CD4-positive, alpha-beta T cell treated with Interleukin-1 beta for 1 hour (primary cell): Measurements from ENCODE around the gene COTL1.
A peak's percentile ranks its signal among the peaks of the same experiment; 100 is the strongest.

Source experiments
- DNase-seq, 2 donors: peaks; one replicate each; pipeline ENCODE4 v3.0.0-alpha.2; 2020 to 2022

The COTL1 gene

DNA sequence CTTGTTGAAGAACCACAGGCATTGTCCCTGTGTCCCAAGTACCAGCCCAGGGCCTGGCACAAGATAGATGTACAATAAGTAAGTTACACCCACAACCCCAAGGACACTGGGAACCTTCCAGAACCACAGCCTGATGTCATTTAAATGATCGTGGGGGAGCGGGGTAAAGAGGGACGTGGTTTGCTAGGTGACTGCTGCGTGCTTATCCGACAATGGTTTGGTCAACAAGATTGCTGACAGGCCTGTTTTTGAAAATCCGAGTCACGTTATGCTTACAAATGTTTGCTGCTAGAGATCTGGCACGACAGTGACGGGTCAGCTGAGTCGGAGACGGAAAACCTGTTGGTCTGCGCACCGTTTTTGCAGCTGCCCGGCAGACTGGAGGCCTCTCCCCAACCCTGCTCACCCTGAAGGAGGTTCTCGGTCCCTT is 22.8 kb downstream of the COTL1 start:
- peak; percentile 33 to 61 for DNase-seq

DNA sequence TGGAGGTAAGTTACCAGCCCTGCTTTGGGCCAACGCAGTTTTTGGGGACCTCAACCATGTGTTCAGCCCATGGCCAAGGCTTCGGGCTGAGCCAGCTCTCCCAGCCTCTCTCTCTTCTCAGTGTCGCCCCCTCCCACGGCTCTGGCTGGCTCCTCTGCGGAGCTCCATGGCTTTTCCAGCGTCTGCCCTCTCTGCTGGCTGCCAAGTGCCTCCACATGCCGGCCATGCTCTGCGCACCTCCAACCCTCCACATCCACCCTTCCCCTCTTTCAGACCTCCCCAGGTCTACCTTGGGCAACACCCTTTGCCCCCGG is 23.2 kb downstream of the COTL1 start:
- no peak for DNase-seq

DNA sequence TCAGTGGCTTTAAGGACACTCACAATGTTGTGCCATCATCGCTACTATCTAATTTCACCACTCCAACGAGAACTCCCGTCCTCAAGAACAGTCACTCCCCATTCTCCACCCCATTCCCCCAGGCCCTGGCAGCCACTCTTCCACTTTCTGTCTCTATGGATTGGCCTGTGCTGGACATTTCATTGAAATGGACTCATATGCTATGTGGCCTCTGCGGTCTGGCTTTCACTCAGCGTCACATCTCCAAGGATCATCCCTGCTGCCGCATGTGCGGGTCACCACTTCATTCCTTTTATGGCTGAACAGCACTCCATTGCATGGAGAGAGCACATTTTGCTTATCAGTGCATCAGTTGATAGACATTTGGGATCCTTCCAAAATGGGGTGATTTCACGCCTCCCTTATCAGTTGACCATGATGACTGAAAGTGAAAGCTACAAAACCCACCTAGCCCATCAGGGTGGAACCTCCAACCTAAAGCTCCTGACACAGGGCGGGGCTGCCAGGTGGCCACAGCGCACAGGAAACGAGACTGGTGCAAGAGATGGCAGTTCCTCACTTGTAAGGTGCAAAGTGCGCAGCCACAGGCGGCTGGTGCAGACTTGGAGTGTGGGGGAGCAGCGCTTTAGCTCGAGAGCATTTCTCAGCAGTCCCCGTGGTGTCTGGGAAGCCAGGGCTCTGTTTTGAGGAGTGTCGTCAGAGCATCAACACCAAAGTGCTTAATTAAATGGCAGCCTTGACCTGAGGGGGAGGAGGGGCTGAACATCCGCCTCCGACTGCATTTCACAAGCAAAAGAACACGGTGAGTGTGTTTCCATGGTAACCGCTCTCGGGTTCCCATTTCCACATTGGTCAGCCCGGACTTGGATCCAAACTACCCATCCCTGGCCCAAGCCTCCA is 23.8 kb downstream of the COTL1 start:
- peak; percentile 87 to 88 for DNase-seq

DNA sequence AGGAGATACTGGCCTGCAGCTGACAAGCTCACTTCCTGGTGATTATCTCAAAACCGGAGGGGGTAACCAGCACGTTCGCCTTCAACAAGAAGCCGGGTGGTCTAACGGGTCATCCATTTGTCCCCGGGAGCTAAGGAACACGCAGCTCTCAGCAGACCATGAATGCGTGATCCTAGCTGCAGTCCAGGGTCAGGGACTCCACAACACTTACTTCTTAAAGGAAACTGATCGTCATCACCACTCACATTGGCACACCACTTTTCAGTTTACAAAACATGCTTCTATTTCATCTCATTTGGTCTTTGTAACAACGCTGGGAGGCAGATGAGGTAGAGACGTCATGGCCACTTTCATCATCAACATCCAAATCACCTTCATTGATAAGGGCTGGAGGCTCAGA is 25.2 kb downstream of the COTL1 start:
- no peak for DNase-seq

DNA sequence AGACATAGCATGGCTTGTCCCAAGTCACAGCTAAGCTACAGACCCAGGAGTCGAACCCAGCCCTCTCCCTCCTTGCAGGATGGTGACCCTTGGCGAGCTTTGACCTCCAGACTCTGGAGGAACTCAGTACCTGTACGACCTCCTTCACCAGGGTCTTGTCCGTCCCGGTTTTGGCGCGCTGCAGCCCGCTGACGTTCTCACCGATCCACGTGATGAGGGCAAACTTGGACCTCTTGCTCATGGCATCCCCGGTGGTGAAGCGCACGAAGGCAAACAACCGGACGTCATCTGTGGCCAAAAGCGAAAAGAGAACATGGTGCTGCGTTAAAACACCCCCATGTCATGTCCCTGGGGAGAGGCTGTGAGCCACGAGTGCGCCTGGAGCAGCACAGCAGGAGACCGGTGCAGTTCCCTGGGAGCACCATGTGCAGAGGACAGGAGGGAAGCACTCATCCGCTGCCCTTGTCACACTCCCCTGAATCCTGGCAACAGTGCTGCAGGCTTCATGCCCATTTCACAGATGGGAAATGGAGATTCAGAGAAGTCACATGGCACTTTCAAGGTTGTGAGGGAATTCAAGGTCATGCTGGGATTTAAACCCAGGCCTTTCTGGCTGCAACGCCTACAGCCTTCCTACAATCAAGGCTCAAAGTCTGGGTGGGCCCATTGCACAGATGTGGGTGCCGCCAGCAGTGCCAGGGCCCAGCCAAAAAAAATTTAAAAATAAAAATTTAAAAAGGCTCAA is 27.7 kb downstream of the COTL1 start:
- DNase-seq: no peak

DNA sequence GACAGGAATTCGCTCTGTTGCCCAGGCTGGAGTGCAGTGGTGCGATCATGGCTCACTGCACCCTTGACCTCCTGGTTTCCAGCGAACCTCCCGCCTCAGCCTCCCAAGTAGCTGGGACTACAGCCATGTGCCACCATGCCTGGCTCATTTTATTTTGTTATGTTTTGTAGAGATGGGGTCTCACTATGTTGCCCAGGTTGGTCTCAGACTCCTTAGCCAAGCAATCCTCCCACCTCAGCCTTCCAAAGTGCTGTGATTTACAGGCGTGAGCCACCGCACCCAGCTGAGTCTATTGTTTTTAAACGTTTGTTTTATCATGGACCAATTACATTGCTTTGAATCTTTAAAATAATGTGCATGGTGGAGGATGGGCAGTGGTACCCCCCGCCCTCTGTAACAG is 28.9 kb downstream of the COTL1 start:
- no peak for DNase-seq

DNA sequence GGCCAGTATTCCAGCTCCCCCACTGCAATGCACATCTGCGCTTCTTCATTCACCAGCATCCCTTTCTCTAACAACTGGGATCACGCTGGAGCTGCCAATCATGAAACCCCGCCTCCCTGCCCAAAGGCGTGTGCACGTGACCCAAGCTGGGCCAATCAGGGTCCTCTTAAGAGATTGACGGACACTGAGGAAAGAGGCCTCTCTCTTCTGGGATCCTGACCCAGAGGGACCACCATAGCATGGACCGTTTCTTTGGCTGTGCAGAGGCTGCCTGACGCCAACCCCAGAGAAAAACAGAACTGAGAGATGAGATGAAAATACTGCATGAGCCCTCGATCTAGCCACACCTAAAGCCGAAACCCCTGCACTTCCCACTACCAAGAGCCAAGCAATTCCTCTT is 32.0 kb downstream of the COTL1 start:
- DNase-seq: no peak

DNA sequence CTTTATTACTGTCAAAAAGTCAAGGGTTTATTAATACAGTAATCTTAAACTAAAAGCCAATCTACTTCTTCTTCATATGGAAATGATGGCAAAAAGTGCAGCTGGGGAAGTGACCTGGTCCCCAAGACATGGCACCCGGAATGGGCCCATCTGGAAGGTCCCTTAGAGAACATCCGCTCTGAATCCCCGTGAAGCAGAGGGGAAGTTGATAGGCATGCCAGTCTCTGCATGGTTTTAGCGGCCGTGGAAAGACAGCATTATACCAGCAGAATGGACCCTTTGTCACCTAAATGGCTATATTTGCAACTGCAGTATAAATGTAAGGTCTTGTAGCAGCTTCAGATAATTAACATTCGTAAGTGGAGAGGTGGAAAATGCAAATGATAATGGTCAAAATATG is 32.4 kb downstream of the COTL1 start:
- no peak for DNase-seq

DNA sequence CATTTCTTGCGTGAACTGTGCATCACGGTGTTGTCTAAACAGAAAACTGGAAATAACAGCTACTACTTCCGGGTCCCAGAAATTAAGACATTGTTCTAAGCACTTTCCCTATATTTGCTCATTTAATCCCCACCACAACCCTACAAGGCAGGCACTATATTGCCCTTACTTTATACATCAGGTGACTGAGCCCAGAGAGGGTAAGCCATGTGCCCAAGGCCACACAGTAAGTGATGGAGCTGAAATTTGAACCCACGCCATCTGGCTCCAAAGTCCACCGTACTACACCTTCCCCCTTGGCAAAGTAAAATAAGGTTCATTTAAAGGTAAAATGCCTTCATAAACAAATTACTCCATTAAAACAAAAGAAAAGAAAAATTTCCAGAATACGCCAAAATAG is 33.2 kb downstream of the COTL1 start:
- no peak for DNase-seq

DNA sequence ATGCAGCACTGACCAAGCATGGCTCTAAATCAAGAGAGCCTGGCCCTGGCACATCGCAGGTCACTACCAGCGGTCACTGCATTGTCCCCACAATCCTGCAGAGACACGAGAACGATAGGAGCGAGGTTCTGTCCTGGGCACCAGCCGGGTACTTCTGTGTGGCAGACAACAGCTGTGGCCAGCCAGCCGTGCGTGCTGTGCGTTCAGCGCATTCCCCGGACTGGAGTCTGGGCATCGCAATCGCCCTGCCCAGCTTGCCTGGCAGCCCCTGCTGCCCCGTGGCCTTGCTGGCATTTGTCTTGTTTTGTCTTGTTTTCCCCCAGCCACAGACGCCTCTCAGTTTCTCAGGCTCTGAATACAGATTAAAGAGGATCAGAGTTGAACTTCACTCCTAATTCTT is 33.9 kb downstream of the COTL1 start:
- DNase-seq: no peak

DNA sequence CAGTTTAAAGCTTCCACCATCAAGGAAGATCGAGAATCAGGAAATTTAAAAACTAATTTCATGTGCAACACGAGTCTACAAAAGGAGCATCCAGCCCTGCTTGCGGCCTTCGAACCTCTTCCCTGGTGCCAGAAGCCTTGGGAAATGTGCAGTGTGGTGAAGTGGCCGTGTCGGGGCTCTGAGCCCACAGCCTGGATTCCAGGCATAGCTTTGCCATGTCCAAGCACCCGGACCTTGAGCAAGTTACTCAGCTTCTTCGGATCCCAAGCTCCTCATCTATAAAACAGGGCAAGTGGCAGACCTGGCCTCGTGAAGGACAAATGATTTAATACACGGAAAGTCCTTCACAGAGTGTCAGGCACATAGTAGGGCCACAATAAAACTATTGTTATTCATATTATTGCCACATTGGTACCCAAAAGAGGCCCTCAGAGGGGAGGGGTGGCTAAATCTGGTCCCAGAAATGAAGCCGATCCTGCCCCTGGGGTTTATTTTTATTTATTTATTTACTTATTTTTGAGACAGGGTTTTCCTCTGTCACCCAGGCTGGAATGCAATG is 34.8 kb downstream of the COTL1 start:
- DNase-seq: no peak

DNA sequence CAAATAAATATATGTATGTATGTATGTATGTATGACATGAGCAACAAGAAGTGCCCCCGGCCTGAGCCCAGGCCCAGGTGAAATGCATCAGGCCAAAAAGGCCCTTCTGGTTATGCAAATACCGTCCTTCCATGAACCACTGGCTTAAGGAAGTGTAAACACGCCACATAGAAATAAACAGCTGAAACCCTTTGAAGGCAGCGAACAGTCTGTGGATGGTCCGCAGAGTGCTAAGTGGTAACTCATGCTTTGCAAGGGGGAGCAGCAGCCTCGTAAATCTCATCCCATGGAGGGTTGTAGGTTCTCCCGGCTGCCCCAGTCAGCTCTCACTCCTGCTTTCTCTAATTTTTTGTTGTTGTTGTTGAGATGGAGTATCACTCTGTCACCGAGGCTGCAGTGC is 36.7 kb downstream of the COTL1 start:
- DNase-seq: no peak

DNA sequence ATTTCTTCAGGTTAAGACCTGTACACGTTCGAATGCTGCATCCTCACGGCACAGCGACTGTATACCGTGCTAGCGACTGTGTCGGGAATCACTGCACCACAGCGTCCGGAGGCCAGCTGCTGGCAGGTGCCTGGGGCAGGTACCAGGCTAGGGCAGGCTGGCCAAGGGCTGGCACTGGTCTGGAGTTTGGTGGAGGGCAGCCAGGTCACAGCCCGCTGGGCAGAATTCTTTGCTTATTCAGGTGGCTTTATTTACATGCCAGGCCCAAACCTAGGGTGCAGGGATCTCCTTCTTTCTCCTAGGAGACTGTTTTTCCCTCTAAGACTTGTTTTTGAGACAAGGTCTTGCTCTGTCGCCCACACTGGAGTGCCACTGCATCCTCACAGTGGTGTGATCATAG is 37.9 kb downstream of the COTL1 start:
- DNase-seq: no peak

DNA sequence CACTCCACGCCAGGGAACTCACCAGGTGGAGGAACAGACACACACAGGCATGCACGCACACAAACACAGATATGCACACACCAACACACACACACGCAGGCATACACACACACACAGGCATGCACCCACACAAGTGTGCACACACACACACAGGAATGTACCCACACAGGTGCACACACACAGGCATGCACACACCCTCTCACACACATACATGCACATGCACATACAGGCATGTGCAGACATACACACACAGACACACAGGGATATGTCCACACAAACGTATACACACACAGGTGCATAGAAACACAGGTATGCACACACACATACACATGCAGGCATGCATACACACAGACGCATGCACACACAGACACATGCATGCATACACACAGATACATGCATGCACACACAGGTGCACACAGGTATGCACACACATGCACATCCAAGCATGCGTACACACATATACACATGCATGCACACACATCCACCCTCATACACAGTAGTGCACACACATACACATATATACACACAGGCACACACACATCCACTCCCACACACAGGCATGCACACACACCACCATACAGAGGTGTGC is 39.2 kb downstream of the COTL1 start:
- DNase-seq: no peak

DNA sequence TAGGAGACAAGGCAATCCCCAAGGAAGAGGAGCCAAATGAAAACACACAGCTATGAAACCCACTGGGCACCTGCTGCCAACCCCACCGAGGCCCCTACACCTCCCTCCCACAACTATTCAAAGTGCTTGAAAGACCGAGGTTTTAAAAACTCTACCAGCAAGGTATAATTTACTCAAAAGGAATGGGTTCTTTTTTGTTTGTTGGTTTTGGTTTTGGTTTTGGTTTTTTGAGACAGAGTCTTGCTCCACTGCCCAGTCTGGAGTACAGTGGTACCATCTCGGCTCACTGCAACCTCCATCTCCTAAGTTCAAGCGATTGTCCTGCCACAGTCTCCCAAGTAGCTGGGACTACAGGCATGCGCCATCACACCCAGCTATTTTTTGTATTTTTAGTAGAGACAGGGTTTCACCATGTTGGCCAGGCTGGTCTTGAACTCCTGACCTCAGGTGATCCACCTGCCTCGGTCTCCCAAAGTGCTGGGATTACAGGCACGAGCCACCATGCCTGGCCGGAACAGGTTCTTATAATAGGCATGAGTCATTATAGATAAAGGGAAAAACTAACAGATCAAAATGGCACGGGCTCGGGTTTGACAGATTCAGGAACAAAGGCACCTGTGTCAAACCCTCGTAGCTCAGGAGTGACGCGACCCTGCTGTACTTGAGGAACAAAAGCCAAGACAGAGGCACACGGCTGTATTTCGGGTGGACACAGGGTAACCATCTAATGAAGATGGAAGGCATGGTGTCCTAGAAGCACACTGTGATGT is 40.7 kb downstream of the COTL1 start:
- no peak for DNase-seq

DNA sequence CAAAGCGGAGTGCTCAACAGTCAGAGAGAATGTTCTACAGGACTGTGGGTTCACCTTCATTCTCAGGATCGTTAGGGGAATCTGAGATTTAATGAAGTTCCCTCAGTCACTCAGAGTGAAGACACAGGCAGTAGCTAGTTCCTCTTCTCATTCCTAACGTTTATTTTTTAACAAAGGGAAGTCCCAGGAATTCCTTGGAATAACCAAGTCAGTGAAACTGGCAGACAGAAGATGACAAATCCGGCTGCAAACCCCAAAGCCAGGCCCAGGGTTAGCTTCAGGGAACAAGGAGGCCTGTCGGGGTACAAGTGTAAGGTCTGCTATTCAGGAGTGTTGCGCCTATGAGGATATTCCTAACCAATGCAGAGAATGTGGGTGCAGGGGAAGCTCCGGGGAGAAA is 42.0 kb downstream of the COTL1 start:
- DNase-seq: no peak

DNA sequence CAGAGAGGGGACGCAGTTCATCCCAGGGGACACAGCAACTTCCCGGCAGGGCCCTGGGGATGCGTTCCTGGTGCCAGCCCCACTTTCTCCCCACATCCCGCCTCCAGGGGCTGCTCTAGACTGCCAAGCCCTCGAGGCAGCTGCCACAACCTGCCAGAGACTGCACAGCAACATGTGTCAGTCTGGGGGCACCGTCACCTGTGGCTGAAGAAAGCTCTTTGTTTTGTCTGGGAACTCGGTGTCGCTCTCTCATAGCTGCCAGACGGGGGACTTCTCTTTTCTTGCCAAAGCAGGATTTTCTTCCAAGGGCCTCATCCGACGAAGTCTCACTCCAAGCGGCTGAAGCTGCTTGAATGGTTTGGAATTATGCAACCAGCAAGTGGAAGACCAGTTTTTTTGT is 43.7 kb downstream of the COTL1 start:
- no peak for DNase-seq

DNA sequence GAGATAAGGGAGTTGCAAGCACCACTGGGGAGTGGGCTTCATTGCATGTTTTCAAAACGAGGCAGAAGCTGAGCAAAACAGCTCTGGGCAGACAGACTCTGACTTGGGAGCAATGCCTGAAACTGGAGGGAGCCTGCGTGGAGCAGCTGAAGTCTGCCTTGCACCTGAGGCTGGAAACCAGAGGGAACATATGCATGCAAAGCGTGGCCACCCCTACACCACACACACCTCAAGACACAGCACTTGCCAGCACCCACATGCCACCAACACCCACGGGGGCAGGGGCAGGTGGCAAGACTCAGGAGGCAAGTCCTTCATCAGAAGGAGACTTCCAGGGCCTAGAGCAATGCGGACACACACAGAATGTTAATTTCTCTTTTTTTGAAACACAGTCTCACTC is 45.8 kb downstream of the COTL1 start:
- DNase-seq: no peak

DNA sequence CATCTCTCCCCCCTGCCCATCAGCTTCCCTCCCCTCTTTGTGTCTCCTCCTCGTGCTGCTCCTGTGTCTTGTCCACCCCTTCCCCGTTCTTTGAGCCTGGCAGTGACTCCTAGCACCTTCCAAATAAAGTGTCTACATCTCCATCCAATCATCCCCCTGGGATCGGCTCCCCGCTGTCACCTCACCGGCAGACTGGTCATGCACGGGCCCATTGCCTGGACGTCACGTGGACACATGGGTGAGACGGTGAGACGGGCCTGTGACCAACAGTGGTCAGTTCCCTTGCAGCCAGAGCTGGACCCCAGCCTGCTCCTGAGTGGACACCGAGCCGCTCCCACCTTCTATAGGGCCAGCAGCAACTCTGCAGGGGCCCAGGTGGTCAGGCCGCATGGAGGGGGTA is 46.4 kb downstream of the COTL1 start:
- DNase-seq: no peak

DNA sequence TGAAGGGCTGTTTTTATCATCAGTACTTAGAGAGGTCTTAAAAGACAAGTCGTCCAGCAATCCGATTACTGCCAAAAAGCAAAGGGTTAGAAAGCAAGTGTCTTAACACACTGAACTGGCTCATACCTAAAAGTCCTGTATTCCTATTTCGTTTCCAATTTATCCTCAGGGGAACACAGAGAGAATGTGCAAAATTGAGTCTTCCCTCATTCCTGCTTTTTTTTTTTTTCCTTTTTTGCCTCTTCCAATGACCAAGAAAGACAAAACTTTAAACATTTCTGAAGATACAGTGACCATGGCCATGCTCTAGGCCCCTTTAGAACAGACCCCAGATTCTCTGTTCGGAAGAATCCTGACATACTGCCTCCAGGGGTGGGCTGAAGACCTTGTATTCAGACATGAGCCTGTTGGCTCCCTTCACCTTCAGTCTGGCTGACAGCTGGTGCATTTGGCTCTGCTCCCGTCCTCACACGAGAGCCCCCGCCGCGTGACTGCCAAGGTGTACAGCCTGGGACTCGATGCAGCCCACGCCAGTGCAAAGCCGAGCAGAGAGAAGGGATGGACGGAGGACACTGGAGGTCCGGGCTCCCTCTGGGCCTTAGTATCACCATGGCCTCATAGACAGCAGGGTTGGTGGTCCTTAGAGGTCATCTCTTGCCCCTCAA is 47.0 kb downstream of the COTL1 start:
- no peak for DNase-seq

DNA sequence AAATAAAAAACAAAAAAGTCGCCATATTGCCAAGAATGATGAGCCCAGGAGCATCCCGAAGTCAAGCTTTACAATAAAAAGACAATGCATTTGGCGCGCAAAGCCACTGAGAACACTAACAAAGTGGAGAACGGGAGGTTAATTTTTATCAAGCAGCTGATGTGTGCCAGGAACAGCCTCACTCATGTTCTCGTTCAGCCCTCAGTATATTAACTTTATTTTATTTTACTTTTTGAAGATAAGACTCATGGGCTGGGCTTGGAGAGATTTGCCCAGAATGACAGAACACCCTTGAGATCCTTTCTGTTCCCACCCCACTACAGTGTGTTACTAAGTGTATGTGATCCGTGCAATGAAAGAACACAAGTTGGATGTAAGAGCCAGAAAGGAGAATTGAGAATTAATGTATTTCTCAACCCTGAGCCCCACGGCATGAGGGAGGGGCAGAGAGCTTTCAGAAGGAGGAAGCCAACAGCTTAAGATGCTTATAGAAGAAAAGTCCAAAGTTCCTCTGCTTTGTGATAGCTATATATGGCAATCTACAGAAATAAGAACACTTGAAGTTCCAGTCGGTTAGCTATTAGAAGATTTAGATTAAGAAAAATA is 48.4 kb downstream of the COTL1 start:
- DNase-seq: peak in 1 of 2 donors; percentile 37

DNA sequence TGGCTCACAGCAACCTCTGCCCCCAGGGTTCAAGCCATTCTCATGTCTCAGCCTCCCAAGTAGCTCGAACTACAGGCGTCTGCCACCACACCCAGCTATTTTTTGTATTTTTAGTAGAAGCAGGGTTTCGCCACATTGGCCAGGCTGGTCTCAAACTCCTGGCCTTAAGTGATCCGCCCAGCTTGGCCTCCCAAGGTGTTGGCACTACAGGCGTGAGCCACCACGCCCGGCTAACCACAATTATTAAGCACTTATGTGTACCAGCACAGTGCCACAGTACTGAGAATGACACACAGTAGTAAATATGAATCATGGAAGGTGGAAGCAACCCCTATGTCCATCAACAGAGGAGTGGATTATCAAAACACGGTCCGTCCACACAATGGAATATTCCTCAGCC is 49.8 kb downstream of the COTL1 start:
- DNase-seq: no peak
